GM12878 (cell line): ENCODE data around the gene SLIT1. TPM values are rescaled to one million over a fixed set of nuclear protein-coding genes. Genes with fewer than 3 reads are reported as not detected.

Experiments
- ATAC-seq: fragments of 200-7000 bp; cut with Tn5 transposase; 3 replicates; pipeline ENCODE4 v1.9.1; 2020; ENCODE audit warnings: mild to moderate bottlenecking, moderate library complexity
- BruUV-seq: library from RNA; stranded (reverse); fragments of 400-500 nt; replicated peaks from 2 replicates; lab custom pipeline; 2021; lab: Mats Ljungman, UMichigan
- CTCF ChIA-PET: fragments of 300-600 bp; sonication (Branson Sonifier 250); formaldehyde crosslinking; extraction: SDS; loops from one replicate; lab custom pipeline; 2021; ENCODE audit warnings: inconsistent platforms; lab: Yijun Ruan, JAX
- POLR2A ChIA-PET: fragments of 350-600 bp; formaldehyde crosslinking; extraction: SDS; loops from one replicate; lab custom pipeline; 2021; ENCODE audit warnings: inconsistent platforms; lab: Charles Lee
- RAD21 ChIA-PET: fragments of 300-600 bp; sonication (Branson Sonifier 250); formaldehyde crosslinking; loops from one replicate; lab custom pipeline; 2023; ENCODE audit warnings: antibody characterized with exemption; ENCODE audit not compliant: unreplicated experiment; lab: Charles Lee
- SMC1A ChIA-PET: fragments of 300-600 bp; sonication (Branson Sonifier 250); formaldehyde crosslinking; loops from one replicate; lab custom pipeline; 2023; ENCODE audit not compliant: unreplicated experiment, uncharacterized antibody; lab: Charles Lee
- DNase-seq: peaks from one replicate; pipeline ENCODE4 v3.0.0-alpha.2; 2011; ENCODE audit warnings: low read depth, low spot score
- FAIRE-seq: peaks from 3 replicates; lab custom pipeline; 2011; peaks lifted over from hg19 to GRCh38; lab: Jason Lieb, UNC
- H2AFZ ChIP-seq: 2 replicates; pipeline ENCODE4 v1.6.0; 2011; ENCODE audit warnings: low read depth, low read length, control low read depth; ENCODE audit not compliant: control insufficient read depth
- H3K27ac ChIP-seq: 2 replicates; pipeline ENCODE4 v1.5.1; 2011; ENCODE audit warnings: control low read depth; ENCODE audit not compliant: control insufficient read depth, insufficient read depth
- H3K27me3 ChIP-seq, 2 experiments: replicated peaks in 1 of 2; 2 replicates each; pipeline versions ENCODE4 v1.6.0 to v1.6.1; 2011; ENCODE audit warnings: low read length in 1 of 2; ENCODE audit not compliant: control insufficient read depth in 2 of 2, insufficient read depth in 2 of 2
- H3K36me3 ChIP-seq, 2 experiments: 2 replicates each; pipeline ENCODE4 v1.5.1; 2011; ENCODE audit warnings: low read length in 1 of 2; ENCODE audit not compliant: control insufficient read depth in 2 of 2, insufficient read depth in 2 of 2
- H3K4me1 ChIP-seq: 2 replicates; pipeline ENCODE4 v1.6.1; 2011; ENCODE audit warnings: mild to moderate bottlenecking, low read length, moderate library complexity, mixed read lengths; ENCODE audit not compliant: control insufficient read depth, insufficient read depth
- H3K4me2 ChIP-seq: 2 replicates; pipeline ENCODE4 v1.6.0; 2011; ENCODE audit warnings: control low read depth; ENCODE audit not compliant: control insufficient read depth, insufficient read depth
- H3K4me3 ChIP-seq: fragments of 200-600 bp; sonication (generic); 2 replicates; pipeline ENCODE4 v1.5.1; 2016
- H3K79me2 ChIP-seq: 2 replicates; pipeline ENCODE4 v1.6.0; 2011; ENCODE audit warnings: low read length; ENCODE audit not compliant: control insufficient read depth, insufficient read depth
- H3K9ac ChIP-seq: 2 replicates; pipeline ENCODE4 v1.8.0; 2011; ENCODE audit warnings: low read length, control low read depth, mixed read lengths; ENCODE audit not compliant: control insufficient read depth, insufficient read depth
- H3K9me3 ChIP-seq: replicated peaks from 3 replicates; pipeline ENCODE4 v1.5.1; 2011; ENCODE audit warnings: mild to moderate bottlenecking, low read length; ENCODE audit not compliant: control insufficient read depth, insufficient read depth
- H4K20me1 ChIP-seq: 2 replicates; pipeline ENCODE4 v1.6.0; 2011; ENCODE audit not compliant: control insufficient read depth, insufficient read depth
- EGR1 ChIP-seq, 2 experiments: IDR thresholded peaks; 1 replicate in 1 of 2; 2 replicates in 1 of 2; pipeline ENCODE4 v1.6.1; 2011 to 2012; ENCODE audit warnings: low read depth in 2 of 2, low read length in 2 of 2, borderline replicate concordance in 1 of 2, mild to moderate bottlenecking in 1 of 2, moderate library complexity in 1 of 2
- NFIC ChIP-seq: IDR thresholded peaks from 2 replicates; pipeline ENCODE4 v1.6.1; 2012; ENCODE audit warnings: low read depth, mild to moderate bottlenecking, inconsistent platforms, low read length, moderate library complexity
- NFYA ChIP-seq: IDR thresholded peaks from 2 replicates; pipeline ENCODE4 v1.6.1; 2011; ENCODE audit warnings: low read depth, mild to moderate bottlenecking, low read length, improper control_type of control experiment, borderline replicate concordance
- NR2F1 ChIP-seq: fragments of 450-650 bp; conservative IDR thresholded peaks from 2 replicates; pipeline ENCODE4 v1.6.1; 2017; ENCODE audit warnings: mild to moderate bottlenecking
- SREBF1 ChIP-seq: IDR thresholded peaks from 2 replicates; pipeline ENCODE4 v1.6.1; 2012; ENCODE audit warnings: mild to moderate bottlenecking, low read length
- SUPT20H ChIP-seq: IDR thresholded peaks from 2 replicates; pipeline ENCODE4 v1.6.1; 2011; ENCODE audit warnings: low read depth, mild to moderate bottlenecking, low read length, moderate library complexity, borderline replicate concordance; ENCODE audit not compliant: control insufficient read depth
- ZNF384 ChIP-seq: IDR thresholded peaks from 2 replicates; pipeline ENCODE4 v1.6.1; 2012; ENCODE audit warnings: low read depth, mild to moderate bottlenecking, low read length, improper control_type of control experiment, borderline replicate concordance
- WGBS: methylation state at CpG from one replicate; pipeline ENCODE4 v1.1.6; 2016; ENCODE audit warnings: low lambda C conversion rate; ENCODE audit not compliant: insufficient replicate concordance, insufficient coverage; ENCODE audit errors: missing lambda C conversion rate; 5-methylcytosine and 5-hydroxymethylcytosine counted together
- in situ Hi-C: fragments of 300-500 bp; cut with MboI; formaldehyde crosslinking; loops from 9 replicates; pipeline ENCODE4 v1.14.3; 2018; ENCODE audit warnings: mixed read lengths
- intact Hi-C: fragments of 100-400 bp; cut with micrococcal nuclease; formaldehyde crosslinking; loops from one replicate; pipeline ENCODE4 v1.14.2; 2022; ENCODE audit not compliant: unreplicated experiment
- polyA plus RNA-seq, 11 experiments: library from polyadenylated mRNA; depleted of rRNA in 4 of 11; unstranded in 6 of 11; stranded (reverse) in 5 of 11; fragments of >200 nt; fragmentation: Nextera tagmentation in 4 of 11; fragmentation: Illumina TruSeq in 1 of 11; extraction: Ambion mirVana in 4 of 11; extraction: Trizol in 1 of 11; gene quantifications; 1 replicate in 1 of 11; 2 replicates in 10 of 11; pipeline versions ENCODE4 v1.2.1 to v1.2.3, GENCODE V29; 2011 to 2016; ENCODE audit warnings: inconsistent platforms in 2 of 11, missing spikeins in 2 of 11, low read depth in 1 of 11
- total RNA-seq, 4 experiments: library from RNA; depleted of rRNA in 3 of 4; stranded (reverse); fragments of >200 nt in 3 of 4; fragmentation: Illumina TruSeq in 1 of 4; extraction: Trizol in 1 of 4; gene quantifications; 2 replicates each; pipeline versions ENCODE4 v1.2.1 to v1.2.3, GENCODE V29; 2013 to 2021
- TF ChIP-seq, protein P1 (sequence below): IDR thresholded peaks from 2 replicates; pipeline ENCODE4 v1.6.1; 2012; ENCODE audit warnings: improper control_type of control experiment, low read depth, low read length; ENCODE audit not compliant: insufficient replicate concordance

SLIT1 gene
- total and polyA plus RNA-seq, 10 of the 15 experiments (the other 5 are each of a cell fraction or from before 2014, with no cell fraction given) = 0.04 to 0.19 (median 0.06) TPM; not detected in 4

DNA sequence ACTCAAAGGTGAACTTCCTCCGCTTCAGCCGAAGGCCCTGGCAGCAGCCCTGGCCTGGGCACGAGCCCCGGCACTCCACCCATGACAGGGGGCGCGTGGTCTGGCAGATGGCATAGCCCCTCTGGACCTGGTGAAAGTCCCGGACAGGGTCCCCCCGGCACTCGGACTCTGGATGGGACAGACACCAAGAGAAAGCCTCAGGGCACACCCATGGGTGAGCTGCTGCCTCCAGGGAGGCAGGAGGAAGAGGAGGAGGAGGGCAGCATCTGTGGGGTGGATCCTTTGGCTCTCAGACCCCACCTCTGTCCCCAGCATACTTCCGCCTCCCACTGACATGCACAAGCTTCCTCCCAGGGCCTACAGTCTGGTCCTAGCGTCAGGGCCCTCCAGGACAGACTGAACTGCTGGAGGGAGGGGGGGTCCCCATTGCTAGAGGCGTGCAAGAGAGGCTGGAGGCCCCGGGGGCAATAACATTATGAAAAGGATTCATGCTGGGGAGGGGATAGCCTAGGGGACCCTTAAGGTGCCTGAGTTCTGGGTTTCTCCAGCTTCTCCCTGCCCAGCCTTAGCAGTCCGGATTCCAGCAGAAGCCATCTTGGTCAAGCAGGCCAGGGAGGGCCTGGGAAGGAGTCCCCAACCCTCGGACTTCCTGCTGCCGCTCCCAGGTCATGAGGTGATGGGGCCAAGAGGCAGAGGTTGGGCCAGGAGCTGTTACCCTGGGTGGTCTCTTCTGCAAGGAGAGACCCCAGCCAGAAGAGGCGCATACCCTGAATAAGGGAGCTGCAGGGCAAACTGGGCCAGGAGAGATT is 184.4 kb downstream of the SLIT1 start:
- ATAC-seq (no peak; the same call in 2 of the 3 replicates), FAIRE-seq (no peak)
- POLR2A ChIA-PET = no interaction called here
- BruUV-seq = no TSS peak
- no peaks in the 10 kb centered on the region; the same call in 1 of the 3 replicates for H3K9me3 ChIP-seq
- H3K4me2 ChIP-seq = no peak overlapping the region
- TF ChIP-seq, protein P1, sequence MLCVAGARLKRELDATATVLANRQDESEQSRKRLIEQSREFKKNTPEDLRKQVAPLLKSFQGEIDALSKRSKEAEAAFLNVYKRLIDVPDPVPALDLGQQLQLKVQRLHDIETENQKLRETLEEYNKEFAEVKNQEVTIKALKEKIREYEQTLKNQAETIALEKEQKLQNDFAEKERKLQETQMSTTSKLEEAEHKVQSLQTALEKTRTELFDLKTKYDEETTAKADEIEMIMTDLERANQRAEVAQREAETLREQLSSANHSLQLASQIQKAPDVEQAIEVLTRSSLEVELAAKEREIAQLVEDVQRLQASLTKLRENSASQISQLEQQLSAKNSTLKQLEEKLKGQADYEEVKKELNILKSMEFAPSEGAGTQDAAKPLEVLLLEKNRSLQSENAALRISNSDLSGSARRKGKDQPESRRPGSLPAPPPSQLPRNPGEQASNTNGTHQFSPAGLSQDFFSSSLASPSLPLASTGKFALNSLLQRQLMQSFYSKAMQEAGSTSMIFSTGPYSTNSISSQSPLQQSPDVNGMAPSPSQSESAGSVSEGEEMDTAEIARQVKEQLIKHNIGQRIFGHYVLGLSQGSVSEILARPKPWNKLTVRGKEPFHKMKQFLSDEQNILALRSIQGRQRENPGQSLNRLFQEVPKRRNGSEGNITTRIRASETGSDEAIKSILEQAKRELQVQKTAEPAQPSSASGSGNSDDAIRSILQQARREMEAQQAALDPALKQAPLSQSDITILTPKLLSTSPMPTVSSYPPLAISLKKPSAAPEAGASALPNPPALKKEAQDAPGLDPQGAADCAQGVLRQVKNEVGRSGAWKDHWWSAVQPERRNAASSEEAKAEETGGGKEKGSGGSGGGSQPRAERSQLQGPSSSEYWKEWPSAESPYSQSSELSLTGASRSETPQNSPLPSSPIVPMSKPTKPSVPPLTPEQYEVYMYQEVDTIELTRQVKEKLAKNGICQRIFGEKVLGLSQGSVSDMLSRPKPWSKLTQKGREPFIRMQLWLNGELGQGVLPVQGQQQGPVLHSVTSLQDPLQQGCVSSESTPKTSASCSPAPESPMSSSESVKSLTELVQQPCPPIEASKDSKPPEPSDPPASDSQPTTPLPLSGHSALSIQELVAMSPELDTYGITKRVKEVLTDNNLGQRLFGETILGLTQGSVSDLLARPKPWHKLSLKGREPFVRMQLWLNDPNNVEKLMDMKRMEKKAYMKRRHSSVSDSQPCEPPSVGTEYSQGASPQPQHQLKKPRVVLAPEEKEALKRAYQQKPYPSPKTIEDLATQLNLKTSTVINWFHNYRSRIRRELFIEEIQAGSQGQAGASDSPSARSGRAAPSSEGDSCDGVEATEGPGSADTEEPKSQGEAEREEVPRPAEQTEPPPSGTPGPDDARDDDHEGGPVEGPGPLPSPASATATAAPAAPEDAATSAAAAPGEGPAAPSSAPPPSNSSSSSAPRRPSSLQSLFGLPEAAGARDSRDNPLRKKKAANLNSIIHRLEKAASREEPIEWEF = no peak
- TF ChIP-seq SREBF1 (no peak), NFIC (no peak), ZNF384 (no peak), NFYA (no peak), NR2F1 (no peak), EGR1 (IDR thresholded peaks at IDR 0.05; ENCODE audit: borderline replicate concordance in 1 of 2, low read depth in 2 of 2, low read length in 2 of 2) (no peak), SUPT20H (no peak)
- TF ChIP-seq, all 136 proteins: peak for 0
- Histone ChIP-seq H3K36me3 (no peaks in the 10 kb centered on the region), H3K4me3 (no peak overlapping the region), H3K27ac (no peak overlapping the region), H3K9ac (no peak overlapping the region), H4K20me1 (no peaks in the 10 kb centered on the region), H3K79me2 (no peaks in the 10 kb centered on the region), H2AFZ (no peak overlapping the region), H3K27me3 (no peaks in the 10 kb centered on the region), H3K4me1 (no peaks in the 10 kb centered on the region)
- ChIA-PET RAD21 (no interaction called here), SMC1A (interaction anchor here (0.7 kb wide), 1 partner anchor 368 kb away, joined by 3 read pairs; no protein-coding TSS in a partner anchor), CTCF (interaction anchor here (1.1 to 1.8 kb wide), 2 partner anchors 11 to 35 kb away, joined by 3 to 4 read pairs; no protein-coding TSS in a partner anchor)
- DNase-seq = no peak
- in situ Hi-C loops (no loop called here), intact Hi-C loops (no loop called here)
- 75% methylated on average over 17 of the region's 17 CpGs for WGBS
